B cell (primary cell): ENCODE measurements around the gene PHACTR4.

Experiments
- EZH2 ChIP-seq: IDR thresholded peaks from 2 replicates; pipeline ENCODE4 v1.6.1; 2012; ENCODE audit warnings: borderline replicate concordance, low read depth, mild to moderate bottlenecking, moderate library complexity, low read length; ENCODE audit not compliant: insufficient read depth, poor library complexity, severe bottlenecking
- TF ChIP-seq, protein P1 (sequence below): fragments of 200-600 bp; IDR thresholded peaks from one replicate; pipeline ENCODE4 v1.8.0; 2022; ENCODE audit warnings: antibody characterized with exemption, mild to moderate bottlenecking

DNA sequence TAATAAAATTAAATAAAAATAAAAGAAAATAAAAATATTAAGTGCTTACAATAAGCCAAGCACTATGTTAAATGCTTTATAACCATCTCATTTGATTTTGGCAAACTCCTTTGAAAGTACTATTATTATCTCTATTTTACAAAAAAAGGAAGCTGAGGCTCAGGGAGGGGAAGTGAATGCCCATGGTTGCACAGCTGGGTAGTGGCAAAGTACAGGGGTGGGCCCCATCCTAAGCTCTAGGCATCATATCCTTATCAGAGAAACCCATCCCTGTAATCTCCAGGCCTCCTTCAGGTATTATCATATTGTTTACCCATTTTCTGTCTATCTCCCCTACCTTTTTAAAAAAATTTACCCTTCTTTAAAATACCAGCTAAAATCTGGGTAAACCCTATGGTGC is 43.0 kb upstream of the PHACTR4 start:
- TF ChIP-seq, protein P1, sequence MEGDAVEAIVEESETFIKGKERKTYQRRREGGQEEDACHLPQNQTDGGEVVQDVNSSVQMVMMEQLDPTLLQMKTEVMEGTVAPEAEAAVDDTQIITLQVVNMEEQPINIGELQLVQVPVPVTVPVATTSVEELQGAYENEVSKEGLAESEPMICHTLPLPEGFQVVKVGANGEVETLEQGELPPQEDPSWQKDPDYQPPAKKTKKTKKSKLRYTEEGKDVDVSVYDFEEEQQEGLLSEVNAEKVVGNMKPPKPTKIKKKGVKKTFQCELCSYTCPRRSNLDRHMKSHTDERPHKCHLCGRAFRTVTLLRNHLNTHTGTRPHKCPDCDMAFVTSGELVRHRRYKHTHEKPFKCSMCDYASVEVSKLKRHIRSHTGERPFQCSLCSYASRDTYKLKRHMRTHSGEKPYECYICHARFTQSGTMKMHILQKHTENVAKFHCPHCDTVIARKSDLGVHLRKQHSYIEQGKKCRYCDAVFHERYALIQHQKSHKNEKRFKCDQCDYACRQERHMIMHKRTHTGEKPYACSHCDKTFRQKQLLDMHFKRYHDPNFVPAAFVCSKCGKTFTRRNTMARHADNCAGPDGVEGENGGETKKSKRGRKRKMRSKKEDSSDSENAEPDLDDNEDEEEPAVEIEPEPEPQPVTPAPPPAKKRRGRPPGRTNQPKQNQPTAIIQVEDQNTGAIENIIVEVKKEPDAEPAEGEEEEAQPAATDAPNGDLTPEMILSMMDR, result no peak
- TF ChIP-seq EZH2, result no peak
